SU-DHL-6 (cell line): Measurements from ENCODE around the gene PTPN1.
"Not testable (repeated sequence)": the region's sequence is repeated elsewhere in the genome, so short reads cannot be mapped to it uniquely, and the experiment has no call there.

Experiments used
- H2AFZ ChIP-seq: fragments of 200-600 bp; sonication (generic); 2 replicates; pipeline ENCODE4 v1.6.1; 2014; ENCODE audit warnings: low read depth, mild to moderate bottlenecking, moderate library complexity, mixed read lengths, antibody characterized with exemption, low read length; ENCODE audit not compliant: severe bottlenecking
- H3F3A ChIP-seq: fragments of 200-600 bp; shearing (Covaris generic); 2 replicates; pipeline ENCODE4 v1.6.0; 2016; ENCODE audit warnings: antibody characterized with exemption, mild to moderate bottlenecking; ENCODE audit not compliant: insufficient read depth
- H3K27ac ChIP-seq: fragments of 200-600 bp; sonication (generic); 2 replicates; pipeline ENCODE4 v1.5.1; 2016; ENCODE audit warnings: low read depth, mild to moderate bottlenecking, low read length, moderate library complexity, mixed read lengths
- H3K27me3 ChIP-seq: fragments of 200-600 bp; sonication (generic), shearing (Covaris generic); 2 replicates; pipeline ENCODE4 v1.6.0; 2014; ENCODE audit warnings: mild to moderate bottlenecking, low read length
- H3K36me3 ChIP-seq: fragments of 200-600 bp; sonication (generic); 2 replicates; pipeline ENCODE4 v1.6.1; 2014; ENCODE audit warnings: mild to moderate bottlenecking, low read length, mixed read lengths
- H3K4me2 ChIP-seq: fragments of 300-600, 200-600 bp; shearing (Covaris generic), sonication (generic); 2 replicates; pipeline ENCODE4 v1.6.0; 2014; ENCODE audit warnings: low read length, low read depth, mild to moderate bottlenecking; ENCODE audit not compliant: poor library complexity, severe bottlenecking
- H3K4me3 ChIP-seq: fragments of 200-600 bp; sonication (generic); 2 replicates; pipeline ENCODE4 v1.5.1; 2014; ENCODE audit warnings: antibody characterized with exemption, low read length, mild to moderate bottlenecking, mixed read lengths; ENCODE audit not compliant: insufficient read depth, poor library complexity, severe bottlenecking
- H3K79me2 ChIP-seq: fragments of 200-600 bp; sonication (generic); 2 replicates; pipeline ENCODE4 v1.6.1; 2014; ENCODE audit warnings: mild to moderate bottlenecking, low read length, moderate library complexity; ENCODE audit not compliant: insufficient read depth
- H3K9ac ChIP-seq: fragments of 200-600 bp; sonication (generic); 2 replicates; pipeline ENCODE4 v1.7.0; 2014; ENCODE audit warnings: mild to moderate bottlenecking, low read length
- H3K9me2 ChIP-seq: fragments of 200-600 bp; sonication (generic); replicated peaks from 2 replicates; pipeline ENCODE4 v1.6.1; 2014; ENCODE audit warnings: low read length; ENCODE audit not compliant: insufficient read depth
- H3K9me3 ChIP-seq: fragments of 200-600 bp; sonication (generic); 2 replicates; pipeline ENCODE4 v1.6.1; 2014; ENCODE audit warnings: low read length, mixed read lengths; ENCODE audit not compliant: insufficient read depth
- H4K20me1 ChIP-seq: fragments of 200-600 bp; sonication (generic); 2 replicates; pipeline ENCODE4 v1.6.1; 2014; ENCODE audit warnings: low read depth, mild to moderate bottlenecking, antibody characterized with exemption, low read length, moderate library complexity, mixed read lengths
- CTCF ChIP-seq: fragments of 200-600 bp; sonication (generic); IDR thresholded peaks from one replicate; pipeline ENCODE4 v1.5.1; 2017; ENCODE audit warnings: antibody characterized with exemption, mild to moderate bottlenecking, low read length, moderate library complexity; ENCODE audit not compliant: insufficient read depth, poor library complexity, severe bottlenecking
- EZH2phosphoT487 ChIP-seq: fragments of 200-600 bp; sonication (generic), shearing (Covaris generic); conservative IDR thresholded peaks from 2 replicates; pipeline ENCODE4 v1.6.1; 2018; ENCODE audit warnings: mild to moderate bottlenecking, antibody characterized with exemption, low read length, moderate library complexity, mixed read lengths

PTPN1 gene

GRCh38 chr20:50506270-50506579, 4.0 kb upstream of the PTPN1 start:
- no peaks in the 10 kb centered on the region for H3F3A ChIP-seq
- no peak overlapping the region for H3K27ac ChIP-seq
- TF ChIP-seq CTCF (no peak), EZH2phosphoT487 (no peak)
- no peaks in the 10 kb centered on the region for H3K9me3 ChIP-seq
- peaks cover 5% of the 10 kb centered on the region; the same call in 1 of the 2 replicates for H4K20me1 ChIP-seq
- H3K4me3 ChIP-seq: no peak overlapping the region
- no peak overlapping the region for H3K4me2 ChIP-seq
- no peaks in the 10 kb centered on the region for H3K9me2 ChIP-seq
- H3K79me2 ChIP-seq: peaks cover 5% of the 10 kb centered on the region
- H3K27me3 ChIP-seq: no peaks in the 10 kb centered on the region
- no peaks in the 10 kb centered on the region for H3K36me3 ChIP-seq
- no peak overlapping the region for H3K9ac ChIP-seq
- no peak overlapping the region for H2AFZ ChIP-seq

GRCh38 chr20:50507745-50508144, 2.4 kb upstream of the PTPN1 start:
- H4K20me1 ChIP-seq: peaks cover 19% of the 10 kb centered on the region
- H3K4me2 ChIP-seq, H2AFZ ChIP-seq, H3K9me3 ChIP-seq, H3F3A ChIP-seq, H3K36me3 ChIP-seq, H3K9ac ChIP-seq, H3K27me3 ChIP-seq, H3K9me2 ChIP-seq, H3K4me3 ChIP-seq, H3K27ac ChIP-seq: not testable (repeated sequence)
- H3K79me2 ChIP-seq: peaks cover 16% of the 10 kb centered on the region

DNA sequence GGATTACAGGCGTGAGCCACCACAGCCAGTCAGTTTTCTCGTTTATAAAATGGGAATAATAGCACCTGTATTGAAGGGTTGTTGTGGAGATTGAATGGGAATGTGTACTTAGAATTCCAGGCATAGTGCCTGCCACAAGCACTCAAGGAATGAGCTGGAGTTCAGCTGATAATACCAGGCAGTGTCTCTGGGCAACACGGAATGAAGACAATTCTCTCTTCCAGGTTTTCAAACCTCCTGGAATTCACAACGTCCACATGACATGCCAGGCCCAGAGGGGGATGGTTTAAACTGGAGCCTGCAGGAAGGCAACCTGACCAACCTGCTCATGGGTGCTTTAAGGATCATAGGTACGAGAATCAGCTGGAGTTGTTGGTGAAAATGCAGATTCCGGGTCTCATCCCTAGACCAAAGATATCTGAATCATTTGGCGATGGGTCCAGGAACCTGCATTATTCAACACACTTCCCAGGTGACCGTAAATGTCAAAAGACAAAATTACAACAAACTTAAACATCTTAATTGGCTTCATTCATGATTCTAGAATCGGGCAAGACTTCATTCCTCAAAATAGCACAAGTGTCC, 1.9 kb upstream of the PTPN1 start:
- H3K9ac ChIP-seq: no peak overlapping the region
- no peak for TF ChIP-seq EZH2phosphoT487
- TF ChIP-seq CTCF: no peak
- H3K27ac ChIP-seq: no peak overlapping the region
- H3K27me3 ChIP-seq: no peaks in the 10 kb centered on the region; the same call in 1 of the 2 replicates
- H2AFZ ChIP-seq: no peak overlapping the region
- no peak overlapping the region for H3K4me2 ChIP-seq
- H4K20me1 ChIP-seq: peaks cover 24% of the 10 kb centered on the region
- H3F3A ChIP-seq: no peaks in the 10 kb centered on the region
- H3K79me2 ChIP-seq: peaks cover 19% of the 10 kb centered on the region
- no peaks in the 10 kb centered on the region for H3K9me3 ChIP-seq
- H3K36me3 ChIP-seq: no peaks in the 10 kb centered on the region
- H3K9me2 ChIP-seq: no peaks in the 10 kb centered on the region
- no peak overlapping the region for H3K4me3 ChIP-seq

GRCh38 chr20:50510706-50511542, 741 bp downstream of the PTPN1 start:
- Histone ChIP-seq H3K79me2 (peaks cover 34% of the 10 kb centered on the region), H3K9me3 (no peaks in the 10 kb centered on the region), H3K27me3 (no peaks in the 10 kb centered on the region; the same call in 1 of the 2 replicates), H3K9ac (peak overlapping the region; percentile 84), H3K36me3 (no peaks in the 10 kb centered on the region), H3K4me2 (peak overlapping the region; percentile 87), H2AFZ (peak overlapping the region; percentile 70), H3K4me3 (peak overlapping the region; percentile 78), H3K27ac (no peak overlapping the region), H4K20me1 (peaks cover 34% of the 10 kb centered on the region), H3F3A (no peaks in the 10 kb centered on the region; the same call in 1 of the 2 replicates), H3K9me2 (no peaks in the 10 kb centered on the region)
- TF ChIP-seq EZH2phosphoT487: no peak
- TF ChIP-seq CTCF: no peak
